GM18519 (cell line): ENCODE data around the gene ACTR1A.

Experiments
- ATAC-seq: cut with Tn5 transposase; IDR thresholded peaks from one replicate; pipeline ENCODE4 v1.9.1; 2021; ENCODE audit warnings: mild to moderate bottlenecking, moderate library complexity; ENCODE audit not compliant: unreplicated experiment, low FRiP score

ACTR1A gene

DNA sequence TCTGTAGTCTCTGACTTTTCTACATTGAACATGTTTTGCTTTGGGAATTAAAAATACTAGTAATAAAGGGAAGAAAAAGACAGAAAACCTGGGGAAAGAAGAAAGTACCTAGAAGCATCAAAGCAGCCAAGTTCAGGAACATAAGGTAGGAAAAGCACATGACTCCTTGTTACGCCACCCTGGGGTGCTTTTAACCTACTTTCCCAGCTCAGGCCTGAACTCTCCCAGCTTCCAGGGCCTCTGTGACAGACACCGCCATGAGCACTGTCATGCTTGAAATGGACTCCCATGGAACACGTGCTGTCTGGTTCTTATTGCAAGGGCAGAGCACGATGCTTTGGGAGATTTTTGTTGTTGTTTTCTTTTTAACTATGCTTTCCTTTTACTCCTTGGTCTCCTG lies 11.4 kb downstream of the ACTR1A start:
- no peak for ATAC-seq

DNA sequence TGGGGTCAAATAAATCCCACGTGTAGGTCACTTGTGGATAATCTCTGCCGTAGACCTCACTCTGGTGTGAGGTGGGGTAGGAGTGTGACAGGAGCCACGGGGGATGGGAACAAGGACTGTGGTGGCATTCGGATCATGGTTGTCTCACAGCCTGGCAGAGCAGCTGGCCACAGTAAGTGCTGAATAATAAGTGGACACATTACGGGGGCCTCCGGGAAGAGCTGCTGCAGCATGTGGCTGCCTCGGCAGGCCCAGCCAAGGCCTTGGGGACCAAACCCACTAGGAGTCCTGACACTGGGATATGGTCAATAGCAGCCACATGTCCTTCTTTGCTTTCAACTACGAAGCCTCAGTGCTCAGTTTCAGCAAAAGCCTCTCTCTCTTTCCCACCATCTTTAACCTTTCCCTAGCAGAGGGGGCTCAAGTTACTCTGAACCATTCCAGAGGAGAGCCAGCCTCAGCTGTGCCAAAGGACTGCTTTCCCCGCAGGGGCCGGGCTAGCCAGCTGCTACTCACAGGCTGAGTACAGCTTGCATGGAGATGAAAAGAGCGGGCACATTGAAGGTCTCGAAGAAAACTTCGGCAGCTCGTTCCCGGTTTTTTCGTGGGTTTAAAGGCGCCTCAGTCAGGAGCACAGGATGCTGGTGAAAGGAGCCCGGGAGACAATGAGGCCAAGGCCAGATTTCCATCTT lies 17.3 kb downstream of the ACTR1A start:
- ATAC-seq = no peak

DNA sequence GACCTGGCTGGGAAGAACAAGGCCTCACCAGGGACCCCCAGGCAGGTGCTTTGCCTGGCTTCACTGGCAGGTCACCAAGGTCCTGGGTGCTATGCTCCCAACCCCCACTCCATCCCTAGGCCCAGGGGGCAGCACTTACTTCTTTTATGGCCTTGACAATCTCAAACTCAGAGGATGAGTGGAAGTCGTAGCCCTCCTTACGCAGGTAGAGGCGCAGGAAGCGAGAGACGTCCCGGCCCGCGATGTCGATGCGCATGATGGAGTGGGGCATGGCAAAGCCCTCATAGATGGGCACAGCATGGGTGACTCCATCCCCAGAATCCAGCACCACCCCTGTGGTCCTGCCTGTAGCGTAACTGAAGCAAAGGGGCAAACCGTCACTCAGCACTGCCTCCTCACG lies 18.5 kb downstream of the ACTR1A start:
- ATAC-seq = no peak

DNA sequence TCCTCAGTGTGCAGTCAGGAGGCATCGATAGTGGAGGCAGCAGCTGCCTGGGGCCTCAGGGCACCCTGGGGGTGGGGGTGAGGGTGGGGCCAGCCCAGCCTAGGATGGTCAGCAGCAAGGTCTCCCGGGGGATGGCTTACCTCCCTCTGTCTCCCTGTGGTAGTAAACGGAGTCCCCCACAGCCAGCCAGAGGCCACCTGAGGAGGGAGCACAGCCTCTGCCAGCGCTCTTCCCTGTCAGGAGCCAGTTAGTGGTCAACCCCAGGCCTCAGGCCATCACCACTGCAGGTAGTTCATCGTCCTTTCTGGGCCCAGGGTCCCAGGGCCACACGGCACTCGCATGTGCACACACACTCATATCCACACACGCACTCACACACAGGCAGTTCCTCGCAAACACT lies 22.1 kb downstream of the ACTR1A start:
- no peak for ATAC-seq

DNA sequence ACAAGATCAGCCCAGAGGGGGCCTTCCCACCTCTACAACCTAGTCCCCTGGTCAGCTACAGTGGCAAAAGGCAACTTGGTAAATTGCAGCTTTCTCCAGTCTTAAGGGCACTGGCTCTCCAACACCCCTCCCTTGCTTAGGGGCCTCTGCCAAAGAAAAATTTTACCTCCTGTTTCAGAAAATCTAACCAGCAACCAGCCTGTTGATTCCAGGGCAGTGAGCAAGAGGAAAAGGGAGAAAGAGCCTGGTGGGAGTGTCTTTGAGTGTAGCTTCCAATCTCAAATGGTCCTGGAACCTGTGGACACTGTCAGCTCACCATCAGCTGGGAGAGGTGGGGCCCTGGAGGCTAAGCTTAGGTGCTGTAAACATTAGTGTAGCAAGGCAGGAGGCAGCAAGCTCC lies 22.9 kb downstream of the ACTR1A start:
- no peak for ATAC-seq

DNA sequence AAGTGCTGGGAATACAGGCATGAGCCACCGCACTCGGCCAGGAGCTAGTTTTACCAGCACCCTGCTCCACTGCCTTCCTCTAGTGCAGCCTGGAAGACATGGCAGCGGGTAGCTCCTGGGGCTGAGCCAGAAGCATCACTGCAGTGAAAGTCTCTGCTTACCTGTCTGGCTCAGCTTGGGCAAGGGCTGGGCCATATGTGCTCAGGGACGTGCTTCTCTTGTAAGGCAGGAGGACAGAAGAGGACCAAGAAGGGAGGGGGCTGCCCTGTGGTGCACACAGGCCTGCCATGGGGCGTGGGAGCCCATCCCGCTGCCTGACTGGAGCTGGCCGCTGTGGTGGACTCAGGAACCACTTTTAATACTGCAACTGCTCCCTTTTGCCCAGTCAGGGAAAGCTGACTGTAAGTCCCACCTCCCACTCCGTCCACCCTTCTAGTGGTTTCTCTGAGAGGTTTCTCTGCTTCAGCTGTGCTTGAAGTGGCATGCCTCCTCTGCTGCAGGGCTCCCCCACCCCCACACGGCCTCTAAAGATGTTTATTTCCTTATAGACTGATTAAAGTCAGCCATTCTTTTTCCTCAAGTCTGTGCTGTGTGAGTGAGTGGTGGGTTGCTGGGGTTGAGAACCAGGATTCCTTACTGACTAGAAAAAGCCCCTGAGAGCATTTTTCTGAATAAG lies 25.9 kb downstream of the ACTR1A start:
- no peak for ATAC-seq

DNA sequence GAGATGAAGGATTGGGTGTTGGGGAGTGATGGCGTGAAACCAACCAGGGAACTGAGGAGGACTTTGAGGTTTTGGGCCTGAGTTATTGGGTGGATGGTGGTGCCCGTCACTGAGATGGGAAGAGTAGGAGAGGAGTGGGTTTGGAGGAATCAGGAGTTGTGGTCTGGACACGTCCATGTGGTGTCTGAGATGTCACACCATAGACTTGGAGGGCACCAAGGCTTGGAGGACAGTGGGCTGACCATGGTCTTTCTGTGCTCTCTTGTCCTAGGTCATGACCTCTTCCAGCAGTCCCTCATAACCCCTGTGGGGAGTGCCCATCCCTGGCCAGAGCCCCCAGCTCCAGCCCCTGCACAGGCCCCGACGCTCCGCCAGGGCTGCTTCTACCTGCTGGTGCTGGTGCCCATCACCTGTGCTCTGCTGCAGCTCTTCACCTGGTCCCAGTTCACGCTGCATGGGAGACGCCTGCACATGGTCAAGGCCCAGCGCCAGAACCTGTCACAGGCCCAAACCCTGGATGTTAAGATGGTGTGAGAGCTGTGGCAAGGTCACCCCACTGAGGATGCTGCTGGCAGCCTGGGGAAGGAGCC lies 27.0 kb downstream of the ACTR1A start:
- ATAC-seq = no peak

DNA sequence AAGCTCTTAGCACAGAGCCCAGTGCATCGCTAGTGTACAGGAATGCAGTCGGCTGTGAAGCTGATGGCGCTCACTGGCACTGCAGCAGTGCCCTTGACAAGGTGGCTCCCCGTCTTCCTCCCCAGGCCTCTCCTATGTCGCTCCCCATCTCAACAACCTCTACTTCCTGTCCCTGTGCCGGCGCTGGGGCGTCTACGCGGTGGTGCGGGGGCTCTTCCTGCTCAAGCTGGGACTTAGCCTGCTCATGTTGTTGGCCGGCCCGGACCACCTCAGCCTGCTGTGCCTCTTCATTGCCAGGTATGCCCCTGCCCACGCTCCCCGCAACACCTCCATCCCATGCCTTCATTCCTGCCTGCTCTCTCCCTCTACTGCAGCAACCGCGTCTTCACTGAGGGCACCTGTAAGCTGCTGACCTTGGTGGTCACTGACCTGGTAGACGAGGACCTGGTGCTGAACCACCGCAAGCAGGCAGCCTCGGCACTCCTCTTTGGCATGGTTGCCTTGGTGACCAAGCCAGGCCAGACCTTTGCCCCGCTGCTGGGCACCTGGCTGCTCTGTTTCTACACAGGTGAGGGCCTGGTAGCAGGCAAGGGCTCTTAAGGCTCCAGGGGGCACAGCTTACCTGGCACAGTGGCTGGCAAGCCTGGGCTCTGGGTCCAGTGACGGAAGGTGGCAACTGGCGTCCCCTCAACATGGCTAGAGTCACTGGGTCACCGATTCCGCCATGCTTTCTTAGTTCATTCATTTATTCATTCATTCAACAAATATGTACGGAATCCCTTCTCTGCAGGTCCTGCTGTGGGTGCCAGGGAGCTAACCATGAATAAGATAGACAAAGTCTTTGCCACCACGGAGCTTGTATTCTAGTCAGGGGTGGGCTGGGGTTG lies 28.8 kb downstream of the ACTR1A start:
- ATAC-seq = no peak

DNA sequence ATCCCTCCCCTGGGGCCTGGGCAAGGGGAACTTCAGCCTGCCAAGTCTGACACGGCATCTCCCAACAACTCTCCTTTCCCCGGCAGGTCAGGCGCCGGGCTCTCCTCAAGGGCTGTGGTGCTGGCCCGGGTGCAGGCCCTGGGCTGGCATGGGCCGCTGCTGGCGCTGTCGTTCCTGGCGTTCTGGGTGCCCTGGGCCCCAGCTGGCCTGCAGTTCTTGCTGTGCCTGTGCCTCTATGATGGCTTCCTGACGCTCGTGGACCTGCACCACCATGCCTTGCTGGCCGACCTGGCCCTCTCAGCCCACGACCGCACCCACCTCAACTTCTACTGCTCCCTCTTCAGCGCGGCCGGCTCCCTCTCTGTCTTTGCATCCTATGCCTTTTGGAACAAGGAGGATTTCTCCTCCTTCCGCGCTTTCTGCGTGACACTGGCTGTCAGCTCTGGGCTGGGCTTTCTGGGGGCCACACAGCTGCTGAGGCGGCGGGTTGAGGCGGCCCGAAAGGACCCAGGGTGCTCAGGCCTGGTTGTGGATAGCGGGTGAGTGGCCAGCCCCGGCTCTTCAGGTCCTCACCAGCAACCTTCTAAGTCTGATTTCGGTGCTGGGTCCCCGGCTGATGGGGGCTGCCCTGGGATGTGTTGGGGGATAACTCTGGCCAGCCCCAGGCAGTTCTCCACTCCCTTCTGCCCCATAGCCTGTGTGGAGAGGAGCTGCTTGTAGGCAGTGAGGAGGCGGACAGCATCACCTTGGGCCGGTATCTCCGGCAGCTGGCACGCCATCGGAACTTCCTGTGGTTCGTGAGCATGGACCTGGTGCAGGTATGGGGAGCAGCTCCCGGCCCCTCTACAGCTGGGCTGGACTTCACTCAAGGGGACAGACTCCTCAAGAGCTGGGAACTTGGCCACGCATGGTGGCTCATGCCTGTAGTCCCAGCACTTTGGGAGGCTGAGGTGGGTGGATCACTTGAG lies 31.6 kb downstream of the ACTR1A start:
- ATAC-seq = no peak

DNA sequence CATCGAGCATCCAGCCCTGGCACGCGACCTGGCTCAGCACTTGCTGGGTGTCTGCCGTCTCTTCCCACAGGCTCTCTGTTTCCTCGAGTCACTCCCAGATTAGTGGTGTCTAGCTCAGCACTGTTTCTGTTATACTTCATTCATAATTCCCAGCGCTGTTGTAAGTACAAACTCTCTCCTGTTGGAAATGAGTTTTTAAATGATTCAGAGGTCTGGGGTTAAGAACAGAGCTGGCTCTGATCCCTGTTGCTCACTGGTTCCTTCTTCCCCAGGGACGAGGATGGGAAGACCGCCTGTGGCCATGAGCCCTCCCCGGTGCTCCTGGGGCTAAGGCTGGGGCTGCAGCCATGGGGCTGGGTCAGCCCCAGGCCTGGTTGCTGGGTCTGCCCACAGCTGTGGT lies 33.8 kb downstream of the ACTR1A start:
- no peak for ATAC-seq

DNA sequence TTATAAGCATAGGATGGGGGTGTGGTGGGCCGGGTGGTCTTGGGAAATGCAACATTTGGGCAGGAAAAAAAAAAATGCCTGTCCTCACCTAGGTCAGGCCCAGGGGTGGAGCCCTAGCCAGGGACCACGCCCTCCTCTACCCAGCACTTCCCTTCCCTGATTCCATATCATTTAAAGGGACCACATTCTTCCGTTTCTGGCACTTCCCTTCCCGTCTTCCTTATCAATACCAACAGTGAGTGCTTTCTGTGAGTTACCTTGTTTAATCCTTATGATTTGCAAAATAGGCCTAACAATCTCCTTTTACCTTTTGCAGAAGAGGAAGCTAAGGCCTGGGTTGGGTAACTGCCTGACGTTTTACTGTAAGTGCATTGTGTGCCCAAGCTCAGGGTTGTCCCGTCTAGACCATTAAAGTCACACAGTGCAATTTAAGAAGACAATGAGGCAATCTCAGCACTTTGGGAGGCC lies 34.5 kb downstream of the ACTR1A start:
- ATAC-seq = no peak

DNA sequence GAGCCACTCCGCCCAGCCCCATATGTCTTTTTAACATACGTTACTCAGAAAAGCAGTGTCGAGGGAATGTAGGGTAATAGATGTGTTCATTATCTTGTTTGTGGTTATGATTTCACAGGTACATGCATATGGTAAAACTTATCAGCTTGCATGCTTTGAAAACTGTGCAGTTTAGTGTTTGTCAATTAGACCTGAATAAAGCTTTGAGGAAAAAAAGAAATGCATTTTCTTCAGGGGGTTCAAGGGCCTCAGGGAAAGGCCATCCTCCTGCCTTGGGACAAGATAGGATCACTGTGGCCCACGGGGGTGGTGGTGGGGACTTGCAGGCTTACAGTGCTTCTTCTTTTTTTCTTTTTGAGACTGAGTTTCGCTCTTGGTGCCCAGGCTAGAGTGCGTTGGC lies 35.2 kb downstream of the ACTR1A start:
- no peak for ATAC-seq

DNA sequence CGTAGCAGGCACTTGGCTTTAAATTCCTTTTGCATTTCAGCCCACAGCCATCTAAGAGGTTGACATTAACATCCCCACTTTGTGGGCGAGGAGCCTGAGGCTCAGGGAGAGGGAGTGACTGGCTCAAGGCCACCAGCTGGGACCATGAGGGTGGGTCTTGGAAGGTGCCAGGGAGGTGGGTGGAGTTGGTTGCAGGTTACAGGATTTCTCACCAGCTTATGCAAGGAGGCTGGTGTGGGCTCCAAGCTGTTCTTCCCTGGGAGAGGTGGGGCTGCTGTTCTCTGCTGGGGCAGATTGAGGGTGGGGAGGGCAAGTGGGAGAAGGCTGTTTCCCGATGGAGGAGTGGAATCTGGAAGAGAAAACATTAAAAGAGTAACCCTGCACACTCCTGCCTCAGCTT lies 37.0 kb downstream of the ACTR1A start:
- no peak for ATAC-seq

DNA sequence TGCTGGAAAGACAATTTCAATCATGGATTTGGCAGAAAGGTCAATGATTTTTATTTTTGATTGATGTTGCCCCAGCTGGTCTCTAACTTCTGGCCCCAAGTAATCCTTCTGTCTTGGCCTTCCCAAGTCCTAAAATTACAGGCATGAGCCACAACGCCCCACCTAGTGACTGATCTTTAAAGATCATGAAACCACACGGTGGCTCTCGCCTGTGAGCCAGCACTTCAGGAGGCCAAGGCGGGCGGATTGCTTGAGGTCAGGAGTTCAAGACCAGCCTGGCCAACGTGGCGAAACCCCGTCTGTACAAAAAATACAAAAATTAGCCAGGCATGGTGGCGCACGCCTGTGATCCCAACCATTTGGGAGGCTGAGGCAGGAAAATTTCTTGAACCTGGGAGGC lies 38.5 kb downstream of the ACTR1A start:
- no peak for ATAC-seq

DNA sequence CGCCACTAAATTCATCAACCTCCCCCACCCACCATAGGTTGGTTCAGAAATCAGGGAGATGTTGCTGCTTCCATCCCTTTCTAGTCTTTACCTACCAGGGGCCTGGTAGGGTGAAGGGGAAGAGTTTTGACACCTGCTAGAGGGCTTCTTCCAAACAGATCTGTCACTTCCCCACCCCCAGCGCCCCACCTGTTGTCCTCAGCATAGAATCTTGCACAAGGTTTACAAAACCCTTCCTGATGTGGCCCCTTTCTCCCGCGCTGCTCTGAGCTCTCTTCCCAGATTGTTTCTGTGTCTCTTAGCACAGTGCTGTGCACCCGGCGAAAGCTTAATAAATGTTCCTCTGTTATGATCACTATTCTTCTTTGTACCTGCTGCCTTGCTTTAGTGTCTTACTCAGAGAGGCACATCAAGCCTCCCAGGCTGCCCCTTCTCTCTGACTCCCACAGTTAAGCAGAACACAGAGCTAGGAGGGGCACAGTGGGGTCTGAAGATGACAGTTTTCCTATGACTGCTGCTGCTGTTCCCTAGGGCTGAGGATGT lies 39.9 kb downstream of the ACTR1A start:
- no peak for ATAC-seq

DNA sequence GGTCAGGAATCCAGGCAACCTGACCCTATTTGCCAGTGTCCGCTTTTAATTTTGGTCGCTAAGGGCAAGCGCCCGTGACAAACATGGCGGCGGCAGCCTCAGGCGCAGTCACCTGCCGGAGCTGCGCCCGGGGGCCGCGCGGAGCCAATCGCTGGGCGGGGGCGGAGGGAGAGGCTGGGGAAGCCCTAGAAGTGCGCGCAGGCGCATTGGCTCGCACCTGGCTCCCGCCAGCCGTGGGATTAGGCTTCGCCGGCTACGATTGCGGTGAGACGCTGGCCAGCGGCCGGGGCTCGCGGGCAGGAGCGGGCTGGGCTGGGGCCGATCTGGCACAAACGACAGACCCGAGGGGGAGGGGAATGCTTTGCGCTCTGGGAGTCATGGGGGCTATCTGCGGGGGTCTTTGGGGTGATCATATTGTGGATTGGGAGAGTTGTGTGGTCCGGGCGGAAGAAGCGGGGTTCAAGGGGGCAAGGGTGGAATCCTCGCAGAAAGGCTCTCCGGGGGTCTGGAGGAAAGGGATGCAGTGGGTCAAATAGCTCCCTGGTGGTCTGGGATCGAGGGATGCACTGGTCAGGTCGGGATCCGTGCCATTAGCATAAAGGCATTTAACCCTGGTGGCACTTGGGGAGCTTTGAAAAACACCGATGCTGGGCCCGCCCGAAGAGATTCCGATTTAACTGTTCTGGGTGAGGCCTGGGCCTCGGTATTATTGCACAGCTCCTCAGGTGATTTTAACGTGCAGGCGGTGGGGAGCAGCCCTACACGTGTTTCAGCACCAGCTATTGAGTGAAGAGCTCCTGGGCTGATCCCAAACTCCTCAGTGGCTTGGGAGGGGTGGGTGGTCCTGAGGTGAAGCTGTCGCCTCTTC lies 41.1 kb downstream of the ACTR1A start:
- no peak for ATAC-seq

DNA sequence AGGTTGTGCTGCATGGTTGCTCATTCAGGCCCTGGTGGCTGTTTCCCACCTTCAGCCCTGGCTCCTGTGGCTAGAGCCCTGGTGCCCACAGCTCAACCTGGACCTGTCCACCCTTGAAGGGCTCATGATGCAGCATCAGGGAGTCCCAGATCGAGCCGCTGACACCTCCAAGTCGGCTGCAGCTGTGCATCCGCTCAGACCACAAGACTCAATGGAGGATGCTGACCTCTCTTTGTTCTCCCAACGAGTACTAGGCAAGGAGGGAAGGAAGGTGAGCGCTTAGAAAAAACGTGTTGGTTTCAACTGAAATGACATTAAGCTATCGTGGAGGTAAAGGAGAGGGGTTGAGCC lies 41.7 kb downstream of the ACTR1A start:
- no peak for ATAC-seq

DNA sequence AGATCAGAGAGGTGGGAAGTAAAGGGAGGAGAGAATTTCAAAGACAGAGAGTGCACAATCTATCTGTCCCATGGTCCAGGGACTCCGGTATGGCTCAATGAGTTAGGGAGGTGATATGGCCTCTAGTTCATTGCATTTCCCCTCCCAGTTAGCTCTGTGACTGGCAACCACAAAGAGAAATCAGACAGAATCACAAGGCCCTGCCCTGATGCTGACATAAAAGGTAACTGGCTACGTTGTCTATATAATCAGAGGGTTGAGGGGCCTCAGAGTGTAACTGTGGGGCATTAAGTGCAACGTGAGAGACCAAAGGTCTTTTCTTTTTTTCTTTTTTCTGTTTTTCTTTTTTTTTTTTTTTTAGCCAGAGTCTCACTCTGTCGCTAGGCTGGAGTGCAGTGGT lies 43.9 kb downstream of the ACTR1A start:
- no peak for ATAC-seq
